ENCODE results near the gene PHYKPL. TPM values are rescaled to one million over a fixed set of nuclear protein-coding genes. Genes with fewer than 3 reads are reported as not detected.
"Not testable (repeated sequence)": the region's sequence is repeated elsewhere in the genome, so short reads cannot be mapped to it uniquely, and the experiment has no call there.

PHYKPL gene
- total RNA-seq, 2 donors from 2014 or later: 43.6 to 53.5 TPM

GRCh38 chr5:178201221-178201926, 31.2 kb downstream of the PHYKPL start:
- intact Hi-C loops (cut with DNase I): no loop called here
- DNase-seq: no peak

GRCh38 chr5:178199581-178200434, 32.8 kb downstream of the PHYKPL start:
- ATAC-seq (no peak), DNase-seq (no peak)
- intact Hi-C loops (cut with DNase I): no loop called here

More at GRCh38 chr5:178201221-178201926, 31.2 kb downstream of the PHYKPL start:
- ATAC-seq: no peak

GRCh38 chr5:178198706-178199105, 33.9 kb downstream of the PHYKPL start:
- intact Hi-C loops (cut with DNase I): no loop called here
- DNase-seq (no peak), ATAC-seq (no peak)

GRCh38 chr5:178198151-178198550, 34.5 kb downstream of the PHYKPL start:
- DNase-seq; ATAC-seq; intact Hi-C loops (cut with DNase I): not testable (repeated sequence)

GRCh38 chr5:178196986-178197385, 35.6 kb downstream of the PHYKPL start:
- no peak for ATAC-seq

GRCh38 chr5:178196281-178196812, 36.3 kb downstream of the PHYKPL start:
- ATAC-seq: no peak
- intact Hi-C loops (cut with DNase I): no loop called here
- DNase-seq: no peak

More at GRCh38 chr5:178196986-178197385, 35.6 kb downstream of the PHYKPL start:
- intact Hi-C loops (cut with DNase I): no loop called here
- DNase-seq: no peak

- no peak for ATAC-seq
- intact Hi-C loops (cut with DNase I): no loop called here
- DNase-seq: no peak
Measured at GRCh38 chr5:178194026-178194425, 38.6 kb downstream of the PHYKPL start.

GRCh38 chr5:178193251-178193809, 39.3 kb downstream of the PHYKPL start:
- DNase-seq (no peak), ATAC-seq (no peak)
- intact Hi-C loops (cut with DNase I): no loop called here

- intact Hi-C loops (cut with DNase I): no loop called here
- ATAC-seq: no peak
Measured at GRCh38 chr5:178192787-178193186, 39.8 kb downstream of the PHYKPL start.

GRCh38 chr5:178192244-178192643, 40.4 kb downstream of the PHYKPL start:
- intact Hi-C loops (cut with DNase I): no loop called here
- DNase-seq (no peak), ATAC-seq (no peak)

More at GRCh38 chr5:178192787-178193186, 39.8 kb downstream of the PHYKPL start:
- DNase-seq: no peak

GRCh38 chr5:178191661-178192060, 40.9 kb downstream of the PHYKPL start:
- DNase-seq (no peak), ATAC-seq (no peak)
- intact Hi-C loops (cut with DNase I): no loop called here

GRCh38 chr5:178189433-178189832, 43.2 kb downstream of the PHYKPL start:
- intact Hi-C loops (cut with DNase I): no loop called here
- ATAC-seq (no peak), DNase-seq (no peak)

GRCh38 chr5:178187014-178187413, 45.6 kb downstream of the PHYKPL start, which contains the start of gene GMCL2:
Gene GMCL2 (minus strand): TSS chr5:178187371. CDS start chr5:178187299, 72 bp downstream.
- DNase-seq (no peak), ATAC-seq (no peak)
- intact Hi-C loops (cut with DNase I): no loop called here

GRCh38 chr5:178186427-178186826, 46.2 kb downstream of the PHYKPL start:
- no peak for ATAC-seq
- intact Hi-C loops (cut with DNase I): no loop called here
- no peak for DNase-seq

GRCh38 chr5:178182158-178182876, 50.3 kb downstream of the PHYKPL start:
- DNase-seq: no peak
- intact Hi-C loops (cut with DNase I): no loop called here
- no peak for ATAC-seq

GRCh38 chr5:178180141-178180863, 52.3 kb downstream of the PHYKPL start:
- intact Hi-C loops (cut with DNase I): no loop called here
- ATAC-seq (no peak), DNase-seq (no peak)

GRCh38 chr5:178177569-178177968, 55.0 kb downstream of the PHYKPL start:
- no peak for DNase-seq
- no peak for ATAC-seq
- intact Hi-C loops (cut with DNase I): no loop called here

- DNase-seq (no peak), ATAC-seq (no peak)
- intact Hi-C loops (cut with DNase I): no loop called here
Measured at GRCh38 chr5:178176791-178177190, 55.8 kb downstream of the PHYKPL start.

All from left cardiac atrium (tissue), 4 donors.